ENCODE measurements around the gene BRD4.

The BRD4 gene

GRCh38 chr19:15234431-15235130 is 97.8 kb downstream of the BRD4 start:
- in situ Hi-C loops (cut with HindIII; ENCODE audit: low sequenced_read_pairs), result no loop called here

GRCh38 chr19:15231271-15231670 is 101.1 kb downstream of the BRD4 start:
- in situ Hi-C loops (cut with HindIII; ENCODE audit: low sequenced_read_pairs), result no loop called here

- in situ Hi-C loops (cut with HindIII; ENCODE audit: low sequenced_read_pairs), result no loop called here
Observed at GRCh38 chr19:15227261-15227660, 105.1 kb downstream of the BRD4 start.

GRCh38 chr19:15225760-15226159 is 106.6 kb downstream of the BRD4 start:
- in situ Hi-C loops (cut with HindIII; ENCODE audit: low sequenced_read_pairs), result no loop called here

GRCh38 chr19:15223649-15224361 is 108.5 kb downstream of the BRD4 start:
- in situ Hi-C loops (cut with HindIII; ENCODE audit: low sequenced_read_pairs), result no loop called here

GRCh38 chr19:15222738-15223648 is 109.3 kb downstream of the BRD4 start:
- in situ Hi-C loops (cut with HindIII; ENCODE audit: low sequenced_read_pairs), result no loop called here

- in situ Hi-C loops (cut with HindIII; ENCODE audit: low sequenced_read_pairs), result no loop called here
Observed at GRCh38 chr19:15220833-15221232, 111.5 kb downstream of the BRD4 start.

GRCh38 chr19:15218501-15218900 is 113.8 kb downstream of the BRD4 start:
- in situ Hi-C loops (cut with HindIII; ENCODE audit: low sequenced_read_pairs), result no loop called here

- in situ Hi-C loops (cut with HindIII; ENCODE audit: low sequenced_read_pairs), result no loop called here
Observed at GRCh38 chr19:15216363-15216762, 116.0 kb downstream of the BRD4 start.

- in situ Hi-C loops (cut with HindIII; ENCODE audit: low sequenced_read_pairs), result no loop called here
Observed at GRCh38 chr19:15213715-15214381, 118.5 kb downstream of the BRD4 start.

GRCh38 chr19:15212711-15213110 is 119.6 kb downstream of the BRD4 start:
- in situ Hi-C loops (cut with HindIII; ENCODE audit: low sequenced_read_pairs), result no loop called here

GRCh38 chr19:15210323-15210781 is 122.0 kb downstream of the BRD4 start:
- in situ Hi-C loops (cut with HindIII; ENCODE audit: low sequenced_read_pairs), result no loop called here

GRCh38 chr19:15201374-15202023 is 130.8 kb downstream of the BRD4 start:
- in situ Hi-C loops (cut with HindIII; ENCODE audit: low sequenced_read_pairs), result no loop called here

- in situ Hi-C loops (cut with HindIII; ENCODE audit: low sequenced_read_pairs), result no loop called here
Observed at GRCh38 chr19:15200553-15201364, 131.6 kb downstream of the BRD4 start, which contains the start of gene NOTCH3. Gene NOTCH3 (minus strand): TSS chr19:15200995. CDS start chr19:15200905, 90 bp downstream.

GRCh38 chr19:15199661-15200552 is 132.4 kb downstream of the BRD4 start:
- in situ Hi-C loops (cut with HindIII; ENCODE audit: low sequenced_read_pairs), result no loop called here

GRCh38 chr19:15198951-15199660 is 133.2 kb downstream of the BRD4 start:
- in situ Hi-C loops (cut with HindIII; ENCODE audit: low sequenced_read_pairs), result no loop called here

- in situ Hi-C loops (cut with HindIII; ENCODE audit: low sequenced_read_pairs), result no loop called here
Observed at GRCh38 chr19:15197942-15198341, 134.4 kb downstream of the BRD4 start.
